Activated B cell treated with CpG ODN at 0.5 μM for 24 hours (primary cell): ENCODE data around the gene OR51I1. TPM values are rescaled to one million over a fixed set of nuclear protein-coding genes. Genes with fewer than 3 reads are reported as not detected.

Experiments used
- ATAC-seq: fragments of 200-7000 bp; cut with Tn5 transposase; one replicate; pipeline ENCODE4 v1.10.0; 2021; ENCODE audit warnings: low read depth, mild to moderate bottlenecking, moderate library complexity
- CTCF ChIA-PET: fragments of 350-600 bp; sonication (Branson Sonifier 250); formaldehyde crosslinking; loops from one replicate; lab custom pipeline; 2021; ENCODE audit warnings: antibody characterized with exemption; lab: Charles Lee
- POLR2A ChIA-PET: fragments of 350-600 bp; sonication (Branson Sonifier 250); formaldehyde crosslinking; loops from one replicate; lab custom pipeline; 2021; ENCODE audit warnings: antibody characterized with exemption; lab: Charles Lee
- DNase-seq: peaks from one replicate; pipeline ENCODE4 v3.0.0; 2022
- H3K27ac Mint-ChIP-seq: one replicate; pipeline ENCODE4 v1.8.0; 2020; ENCODE audit warnings: mixed read lengths
- H3K27me3 Mint-ChIP-seq: one replicate; pipeline ENCODE4 v1.8.0; 2021; ENCODE audit warnings: mixed read lengths
- H3K36me3 Mint-ChIP-seq: one replicate; pipeline ENCODE4 v1.8.0; 2021; ENCODE audit warnings: low read depth, mixed read lengths
- H3K4me1 Mint-ChIP-seq: one replicate; pipeline ENCODE4 v1.8.0; 2021; ENCODE audit warnings: mixed read lengths
- H3K4me3 Mint-ChIP-seq: one replicate; pipeline ENCODE4 v1.8.0; 2020; ENCODE audit warnings: mild to moderate bottlenecking, mixed read lengths
- H3K9me3 Mint-ChIP-seq: one replicate; pipeline ENCODE4 v1.8.0; 2020; ENCODE audit warnings: mixed read lengths
- CTCF ChIP-seq: fragments of 200-600 bp; IDR thresholded peaks from one replicate; pipeline ENCODE4 v1.8.0; 2022; ENCODE audit warnings: antibody characterized with exemption, mild to moderate bottlenecking
- intact Hi-C: fragments of 100-400 bp; cut with micrococcal nuclease; formaldehyde crosslinking; loops from one replicate; pipeline ENCODE4 v1.15.1; 2024
- total RNA-seq: library from RNA; stranded (reverse); gene quantifications from 2 replicates; pipeline ENCODE4 v1.2.3, GENCODE V29; 2022

OR51I1 gene
- not detected in 2 replicates for total RNA-seq

- Mint-ChIP-seq H3K9me3 (no peaks in the 10 kb centered on the region), H3K27ac (no peak within 1 kb of the TSS), H3K4me1 (no peaks in the 10 kb centered on the region), H3K36me3 (no peaks in the 10 kb centered on the region), H3K4me3 (no peak within 1 kb of the TSS), H3K27me3 (peaks cover 6% of the 10 kb centered on the region)
- no peak for DNase-seq
- no peak for TF ChIP-seq CTCF
- CTCF ChIA-PET = no interaction called here
- POLR2A ChIA-PET = interaction anchor here (0.6 kb wide), 1 partner anchor 174 kb away, joined by 6 read pairs; no protein-coding TSS in a partner anchor
- intact Hi-C loops = no loop called here
- no peak for ATAC-seq
These were observed at the start of gene OR51I1 for GRCh38 chr11:5441414-5441813. OR51I1 (minus strand) TSS chr11:5441514; CDS start chr11:5441514, 0 bp downstream.

GRCh38 chr11:5489576-5490357 is 48.5 kb upstream of the OR51I1 start:
- TF ChIP-seq CTCF = no peak
- H3K36me3 Mint-ChIP-seq = no peaks in the 10 kb centered on the region

GRCh38 chr11:5488798-5489399 is 47.6 kb upstream of the OR51I1 start:
- no peaks in the 10 kb centered on the region for H3K36me3 Mint-ChIP-seq
- ATAC-seq (no peak), DNase-seq (no peak)
- peaks cover 2% of the 10 kb centered on the region for H3K27me3 Mint-ChIP-seq
- intact Hi-C loops = no loop called here
- TF ChIP-seq CTCF = no peak
- POLR2A ChIA-PET = no interaction called here
- H3K4me3 Mint-ChIP-seq = no peak overlapping the region
- no peaks in the 10 kb centered on the region for H3K4me1 Mint-ChIP-seq
- no peak overlapping the region for H3K27ac Mint-ChIP-seq
- CTCF ChIA-PET = no interaction called here
- H3K9me3 Mint-ChIP-seq = no peaks in the 10 kb centered on the region

More at GRCh38 chr11:5489576-5490357, 48.5 kb upstream of the OR51I1 start:
- H3K4me3 Mint-ChIP-seq = no peak overlapping the region
- no peaks in the 10 kb centered on the region for H3K9me3 Mint-ChIP-seq
- intact Hi-C loops = no loop called here
- H3K27ac Mint-ChIP-seq = no peak overlapping the region
- peaks cover 2% of the 10 kb centered on the region for H3K27me3 Mint-ChIP-seq
- ChIA-PET POLR2A (no interaction called here), CTCF (no interaction called here)
- H3K4me1 Mint-ChIP-seq = no peaks in the 10 kb centered on the region
- DNase-seq = no peak
- no peak for ATAC-seq

GRCh38 chr11:5488385-5488784 is 47.1 kb upstream of the OR51I1 start, which contains the start of gene OR52D1:
OR52D1 (plus strand) TSS chr11:5488685; CDS start chr11:5488707, 22 bp downstream.
- CTCF ChIA-PET = no interaction called here
- TF ChIP-seq CTCF = no peak
- no peak within 1 kb of the TSS for H3K4me3 Mint-ChIP-seq
- ATAC-seq (no peak), DNase-seq (no peak)
- no peaks in the 10 kb centered on the region for H3K36me3 Mint-ChIP-seq
- H3K27ac Mint-ChIP-seq = no peak within 1 kb of the TSS
- intact Hi-C loops = no loop called here
- H3K4me1 Mint-ChIP-seq = no peaks in the 10 kb centered on the region
- H3K9me3 Mint-ChIP-seq = no peaks in the 10 kb centered on the region
- peaks cover 2% of the 10 kb centered on the region for H3K27me3 Mint-ChIP-seq
- POLR2A ChIA-PET = no interaction called here

- Mint-ChIP-seq H3K36me3 (no peaks in the 10 kb centered on the region), H3K9me3 (no peaks in the 10 kb centered on the region), H3K4me1 (no peaks in the 10 kb centered on the region), H3K27me3 (peaks cover 2% of the 10 kb centered on the region), H3K4me3 (no peak overlapping the region), H3K27ac (no peak overlapping the region)
- ChIA-PET CTCF (no interaction called here), POLR2A (no interaction called here)
- ATAC-seq (no peak), DNase-seq (no peak)
- intact Hi-C loops = no loop called here
- TF ChIP-seq CTCF = no peak
These were observed 45.1 kb upstream of the OR51I1 start for GRCh38 chr11:5486421-5486820.
